ENCODE measurements around the gene ZNF592.

DNA sequence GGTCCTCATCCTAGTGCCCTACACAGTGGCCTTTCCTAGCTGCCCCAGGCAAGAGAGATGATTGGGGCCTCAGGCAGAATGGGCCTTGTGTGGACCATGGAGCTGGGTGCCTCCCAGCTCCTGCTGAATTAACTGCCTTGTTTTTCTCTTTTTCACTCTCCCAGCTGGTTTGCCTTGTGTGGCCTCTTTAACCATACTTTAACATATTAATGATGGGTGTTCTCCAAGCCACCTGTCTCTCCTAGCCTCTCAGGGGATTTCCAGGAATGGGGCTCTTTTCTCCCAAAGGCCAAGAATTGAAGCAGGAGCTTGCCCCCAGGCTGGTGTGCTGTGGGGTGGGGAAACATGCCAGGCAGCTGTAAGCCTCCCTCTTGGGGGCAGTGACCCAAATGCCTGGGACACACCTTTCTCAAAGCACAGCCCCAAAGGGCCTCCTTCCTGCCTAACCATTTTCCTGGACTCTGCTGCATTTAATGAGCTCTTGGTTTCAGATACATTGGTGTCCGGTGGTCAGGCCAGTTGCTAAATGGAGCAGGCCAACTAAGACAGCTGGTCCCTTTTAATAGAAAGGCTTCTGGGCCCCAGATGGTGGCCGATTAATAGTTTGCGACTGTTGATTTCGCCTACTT, 74.4 kb downstream of the ZNF592 start:
- TF ChIP-seq FOXA1 (IDR thresholded peaks at IDR 0.05) (no peak), SP1 (IDR thresholded peaks at IDR 0.05) (no peak), HDGF (IDR thresholded peaks at IDR 0.05; ENCODE audit: borderline replicate concordance) (no peak)
